OCI-LY3 (cell line): ENCODE measurements around the gene RGL1.
A peak's percentile ranks its signal among the peaks of the same experiment; 100 is the strongest.

Source experiments
- H2AFZ ChIP-seq: fragments of 200-600, 300-600 bp; shearing (Covaris generic); 2 replicates; pipeline ENCODE4 v1.6.0; 2014; ENCODE audit warnings: antibody characterized with exemption, low read depth, low read length
- H3K27ac ChIP-seq: fragments of 200-600, 300-600 bp; sonication (generic); 2 replicates; pipeline ENCODE4 v1.5.1; 2014; ENCODE audit warnings: mild to moderate bottlenecking, low read length, moderate library complexity, mixed read lengths
- H3K27me3 ChIP-seq: fragments of 200-600, 300-600 bp; sonication (generic); 2 replicates; pipeline ENCODE4 v1.6.1; 2014; ENCODE audit warnings: low read depth, low read length, mixed read lengths
- H3K36me3 ChIP-seq: fragments of 200-600, 300-600 bp; sonication (generic); replicated peaks from 2 replicates; pipeline ENCODE3; 2014; ENCODE audit warnings: low read depth, low read length, mixed read lengths
- H3K4me1 ChIP-seq: fragments of 300-600, 200-600 bp; sonication (generic); 2 replicates; pipeline ENCODE4 v1.6.1; 2014; ENCODE audit warnings: low read length, mixed read lengths
- H3K4me2 ChIP-seq: fragments of 200-600, 300-600 bp; sonication (generic); 2 replicates; pipeline ENCODE4 v1.6.1; 2014; ENCODE audit warnings: low read length, mixed read lengths
- H3K4me3 ChIP-seq: fragments of 300-600, 200-600 bp; sonication (generic); 2 replicates; pipeline ENCODE4 v1.5.1; 2014; ENCODE audit warnings: antibody characterized with exemption, mild to moderate bottlenecking, low read length, moderate library complexity
- H3K79me2 ChIP-seq: fragments of 300-600, 200-600 bp; shearing (Covaris generic); 2 replicates; pipeline ENCODE4 v1.6.1; 2014; ENCODE audit warnings: mild to moderate bottlenecking, low read length, mixed read lengths
- H3K9ac ChIP-seq: fragments of 300-600, 200-600 bp; shearing (Covaris generic); 2 replicates; pipeline ENCODE4 v1.6.0; 2014; ENCODE audit warnings: mild to moderate bottlenecking, low read length, moderate library complexity
- H3K9me3 ChIP-seq: fragments of 200-600, 300-600 bp; shearing (Covaris generic); 2 replicates; pipeline ENCODE4 v1.6.1; 2014; ENCODE audit warnings: low read length, mixed read lengths; ENCODE audit not compliant: insufficient read depth
- H4K20me1 ChIP-seq: fragments of 200-600, 300-600 bp; sonication (generic); 2 replicates; pipeline ENCODE4 v1.6.1; 2016; ENCODE audit warnings: low read length, mixed read lengths; ENCODE audit not compliant: insufficient read depth
- EZH2phosphoT487 ChIP-seq: fragments of 200-600 bp; shearing (Covaris generic); IDR thresholded peaks from 2 replicates; pipeline ENCODE4 v1.6.1; 2018; ENCODE audit warnings: antibody characterized with exemption, mixed run types, low read depth
- TF ChIP-seq, protein P1 (sequence below): fragments of 200-600, 300-600 bp; sonication (generic); IDR thresholded peaks from 2 replicates; pipeline ENCODE4 v1.5.1; 2014; ENCODE audit warnings: antibody characterized with exemption, low read length, low read depth

Gene RGL1

GRCh38 chr1:183914276-183914675 is 109.4 kb downstream of the RGL1 start:
- Histone ChIP-seq H3K4me1 (peaks cover 49% of the 10 kb centered on the region), H4K20me1 (peaks cover 6% of the 10 kb centered on the region; the same call in 1 of the 2 replicates), H3K9me3 (no peaks in the 10 kb centered on the region), H3K36me3 (peaks cover 1% of the 10 kb centered on the region), H3K27ac (no peak overlapping the region), H3K4me3 (no peak overlapping the region), H3K4me2 (no peak overlapping the region), H3K79me2 (no peaks in the 10 kb centered on the region), H3K27me3 (peaks cover 31% of the 10 kb centered on the region), H3K9ac (no peak overlapping the region), H2AFZ (no peak overlapping the region)
- TF ChIP-seq EZH2phosphoT487 = no peak
- TF ChIP-seq, protein P1, sequence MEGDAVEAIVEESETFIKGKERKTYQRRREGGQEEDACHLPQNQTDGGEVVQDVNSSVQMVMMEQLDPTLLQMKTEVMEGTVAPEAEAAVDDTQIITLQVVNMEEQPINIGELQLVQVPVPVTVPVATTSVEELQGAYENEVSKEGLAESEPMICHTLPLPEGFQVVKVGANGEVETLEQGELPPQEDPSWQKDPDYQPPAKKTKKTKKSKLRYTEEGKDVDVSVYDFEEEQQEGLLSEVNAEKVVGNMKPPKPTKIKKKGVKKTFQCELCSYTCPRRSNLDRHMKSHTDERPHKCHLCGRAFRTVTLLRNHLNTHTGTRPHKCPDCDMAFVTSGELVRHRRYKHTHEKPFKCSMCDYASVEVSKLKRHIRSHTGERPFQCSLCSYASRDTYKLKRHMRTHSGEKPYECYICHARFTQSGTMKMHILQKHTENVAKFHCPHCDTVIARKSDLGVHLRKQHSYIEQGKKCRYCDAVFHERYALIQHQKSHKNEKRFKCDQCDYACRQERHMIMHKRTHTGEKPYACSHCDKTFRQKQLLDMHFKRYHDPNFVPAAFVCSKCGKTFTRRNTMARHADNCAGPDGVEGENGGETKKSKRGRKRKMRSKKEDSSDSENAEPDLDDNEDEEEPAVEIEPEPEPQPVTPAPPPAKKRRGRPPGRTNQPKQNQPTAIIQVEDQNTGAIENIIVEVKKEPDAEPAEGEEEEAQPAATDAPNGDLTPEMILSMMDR = no peak

DNA sequence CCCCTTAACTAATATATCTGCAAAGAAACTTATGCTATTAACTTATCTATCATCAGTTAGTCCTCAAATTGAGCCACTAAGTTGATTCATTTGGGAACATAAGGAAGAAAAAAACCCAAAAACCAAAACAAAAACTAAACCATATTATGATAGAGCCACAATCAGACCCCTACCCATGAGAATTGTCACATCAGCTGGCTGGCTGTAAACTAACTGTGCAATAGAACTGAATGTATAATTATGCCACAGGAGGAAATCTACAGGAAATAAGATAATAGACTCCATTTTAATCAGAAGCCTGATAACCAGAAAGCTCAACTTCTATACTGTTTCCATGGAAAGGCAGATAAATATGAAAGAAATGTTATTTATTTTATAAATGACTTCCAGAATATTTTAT is 110.0 kb downstream of the RGL1 start:
- H3K36me3 ChIP-seq = no peaks in the 10 kb centered on the region
- no peak overlapping the region for H3K4me2 ChIP-seq

DNA sequence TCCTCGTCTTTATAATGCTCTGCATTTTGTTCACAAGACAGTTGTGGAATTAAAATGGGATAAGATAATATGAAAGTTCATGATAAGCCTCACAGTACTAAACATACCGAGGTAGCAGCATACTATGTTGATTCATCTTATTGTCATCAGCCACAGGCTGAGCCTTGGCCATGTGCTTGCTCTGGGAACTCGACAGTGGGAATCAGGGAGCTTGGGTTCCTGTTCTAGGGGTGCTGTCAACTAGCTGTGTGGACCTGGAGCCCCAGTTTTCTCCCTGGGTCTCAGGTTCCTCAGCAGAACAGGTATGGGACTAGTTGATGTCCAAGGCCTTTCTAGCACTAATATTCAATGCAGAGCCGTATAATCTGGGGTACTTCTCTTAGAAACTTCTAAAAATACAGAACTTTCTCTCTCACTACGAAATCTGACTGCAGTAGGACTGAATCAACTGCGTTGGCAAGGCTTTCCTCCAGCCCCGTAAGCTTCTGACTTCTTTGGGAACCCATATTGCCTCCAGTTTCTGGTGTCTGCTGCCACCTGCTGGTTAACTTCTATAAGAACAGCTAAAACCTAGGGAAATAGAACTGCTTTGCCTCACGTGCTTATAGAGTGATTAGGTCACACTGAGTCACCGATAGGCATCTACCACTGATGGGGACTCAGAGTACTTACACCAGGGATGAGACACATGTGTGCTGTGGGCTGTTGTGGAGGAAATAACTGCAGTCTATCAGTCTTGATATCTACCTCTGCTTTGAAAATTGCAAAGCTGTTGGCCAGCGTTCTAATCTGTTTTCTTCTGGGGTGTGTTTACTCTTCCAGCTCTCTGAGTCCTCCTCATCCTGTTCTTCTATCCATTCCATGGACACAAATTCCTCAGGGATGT is 110.9 kb downstream of the RGL1 start:
- Histone ChIP-seq H4K20me1 (peaks cover 6% of the 10 kb centered on the region; the same call in 1 of the 2 replicates), H3K79me2 (no peaks in the 10 kb centered on the region), H3K36me3 (no peaks in the 10 kb centered on the region), H3K4me2 (peak overlapping the region; percentile 48), H3K9me3 (no peaks in the 10 kb centered on the region), H3K4me3 (no peak overlapping the region), H3K9ac (no peak overlapping the region), H3K27ac (no peak overlapping the region), H2AFZ (no peak overlapping the region), H3K27me3 (peaks cover 31% of the 10 kb centered on the region), H3K4me1 (peaks cover 34% of the 10 kb centered on the region)
- TF ChIP-seq, protein P1 = peak; percentile 97
- TF ChIP-seq EZH2phosphoT487 = no peak

More for the DNA sequence above, 110.0 kb downstream of the RGL1 start:
- Histone ChIP-seq H3K27me3 (peaks cover 31% of the 10 kb centered on the region), H4K20me1 (peaks cover 6% of the 10 kb centered on the region; the same call in 1 of the 2 replicates), H2AFZ (no peak overlapping the region), H3K9ac (no peak overlapping the region), H3K4me3 (no peak overlapping the region), H3K4me1 (peaks cover 43% of the 10 kb centered on the region), H3K27ac (no peak overlapping the region), H3K9me3 (no peaks in the 10 kb centered on the region), H3K79me2 (no peaks in the 10 kb centered on the region)
- TF ChIP-seq EZH2phosphoT487 = no peak
- TF ChIP-seq, protein P1 = no peak

DNA sequence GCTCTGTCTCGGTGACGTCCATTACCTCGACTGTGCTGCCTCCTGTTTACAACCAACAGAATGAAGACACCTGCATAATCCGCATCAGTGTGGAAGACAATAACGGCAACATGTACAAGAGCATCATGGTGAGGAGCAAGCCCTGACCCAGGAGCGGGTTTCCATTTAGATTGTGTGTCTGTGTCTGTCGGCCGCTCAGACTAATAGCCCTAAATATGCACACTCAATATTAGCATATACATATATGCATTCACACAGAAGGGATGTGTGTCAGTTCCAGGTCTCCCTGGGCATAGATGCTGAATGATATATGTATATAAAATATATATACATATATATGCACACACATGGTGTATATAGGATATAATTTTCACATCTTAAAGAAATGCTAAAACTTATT is 111.7 kb downstream of the RGL1 start:
- Histone ChIP-seq H3K79me2 (no peaks in the 10 kb centered on the region), H3K36me3 (no peaks in the 10 kb centered on the region), H4K20me1 (peaks cover 6% of the 10 kb centered on the region; the same call in 1 of the 2 replicates), H2AFZ (no peak overlapping the region), H3K4me1 (peaks cover 28% of the 10 kb centered on the region), H3K9ac (no peak overlapping the region), H3K4me3 (no peak overlapping the region), H3K4me2 (no peak overlapping the region), H3K9me3 (no peaks in the 10 kb centered on the region), H3K27me3 (peaks cover 31% of the 10 kb centered on the region), H3K27ac (no peak overlapping the region)
- no peak for TF ChIP-seq EZH2phosphoT487
- TF ChIP-seq, protein P1 = no peak
